ENCODE data around the gene ARHGAP1. TPM values are rescaled to one million over a fixed set of nuclear protein-coding genes. Genes with fewer than 3 reads are reported as not detected.

ARHGAP1 gene
- total and polyA plus RNA-seq, 9 of the 15 experiments (the other 6 are each of a cell fraction or from before 2014, with no cell fraction given) = 3.6 to 30.4 (median 8.2) TPM

- ATAC-seq = no peak
- ChIA-PET CTCF (ENCODE audit: low intra/inter-chr PET ratio) (no interaction called here), POLR2A (interaction anchor here (1.0 kb wide), 1 partner anchor 30 kb away, joined by 3 read pairs; no protein-coding TSS in a partner anchor)
- H3K79me2 ChIP-seq (ENCODE audit: control insufficient read depth, insufficient read depth, low read length) = no peaks in the 10 kb centered on the region
- no peak for TF ChIP-seq POU5F1 (IDR thresholded peaks at IDR 0.05; ENCODE audit: borderline replicate concordance, low read depth, low read length, partially characterized antibody)
- no peak for TF ChIP-seq MBD1 (CRISPR knock-in tag; IDR thresholded peaks at IDR 0.05)
- peaks cover 33% of the 10 kb centered on the region; the same call in 2 of the 3 replicates for H3K36me3 ChIP-seq (ENCODE audit: control insufficient read depth, insufficient read depth, low read length)
- H3K4me1 ChIP-seq (replicated peaks in 1 of 2; ENCODE audit: control insufficient read depth in 2 of 2, insufficient read depth in 2 of 2, low read length in 2 of 2) = no peaks in the 10 kb centered on the region
- no peak overlapping the region for H3K27ac ChIP-seq (ENCODE audit: extremely low read depth, low read depth, low read length)
- WGBS (ENCODE audit: insufficient coverage, low coverage, missing lambda C conversion rate) = 83% methylated on average over 5 of the region's 5 CpGs
- no peak overlapping the region for H3K4me3 ChIP-seq
- in situ Hi-C loops (cut with MboI) = no loop called here
- H3K4me2 ChIP-seq (ENCODE audit: insufficient read depth, low read length) = no peak overlapping the region
- no TSS peak for BruUV-seq (replicated peaks)
- H3K9me1 ChIP-seq (ENCODE audit: control insufficient read depth, insufficient read depth, low read length) = no peaks in the 10 kb centered on the region
- H3K27me3 ChIP-seq (ENCODE audit: control insufficient read depth in 2 of 2, insufficient read depth in 2 of 2, low read length in 2 of 2) = no peaks in the 10 kb centered on the region
- no peak overlapping the region for H3K9ac ChIP-seq (ENCODE audit: insufficient read depth in 1 of 2, low read depth in 2 of 2, low read length in 2 of 2)
- FAIRE-seq = no peak
- H2AFZ ChIP-seq (ENCODE audit: low read depth, low read length) = no peak overlapping the region
- H4K20me1 ChIP-seq (replicated peaks; ENCODE audit: control insufficient read depth, insufficient read depth, low read length) = no peaks in the 10 kb centered on the region
- no peaks in the 10 kb centered on the region for H3K9me3 ChIP-seq (replicated peaks; ENCODE audit: control insufficient read depth, insufficient read depth, low read depth, low read length)
- intact Hi-C loops (cut with micrococcal nuclease) = no loop called here
- no peak for DNase-seq (ENCODE audit: extremely low read depth in 1 of 4, low spot score in 3 of 4)
Observed at GRCh38 chr11:46635557-46636139, 64.8 kb downstream of the ARHGAP1 start.
